Epithelial cell of proximal tubule (primary cell): ENCODE measurements around the gene HHATL. TPM values are rescaled to one million over a fixed set of nuclear protein-coding genes. Genes with fewer than 3 reads are reported as not detected.

Experiments used
- DNase-seq: peaks from one replicate; pipeline ENCODE4 v3.0.0-alpha.2; 2011; ENCODE audit warnings: low read depth
- H3K4me3 ChIP-seq: 2 replicates; pipeline ENCODE4 v1.5.1; 2011; ENCODE audit warnings: low read depth, mild to moderate bottlenecking, low read length
- total RNA-seq: library from RNA; depleted of rRNA; stranded (reverse); fragments of >200 nt; gene quantifications from 2 replicates; pipeline ENCODE4 v1.2.3, GENCODE V29; 2015
- TF ChIP-seq, protein P1 (sequence below): conservative IDR thresholded peaks from 2 replicates; pipeline ENCODE4 v1.5.1; 2012; ENCODE audit warnings: low read depth, mild to moderate bottlenecking, low read length

The HHATL gene
- total RNA-seq, 1 donor from 2014 or later: not detected

DNA sequence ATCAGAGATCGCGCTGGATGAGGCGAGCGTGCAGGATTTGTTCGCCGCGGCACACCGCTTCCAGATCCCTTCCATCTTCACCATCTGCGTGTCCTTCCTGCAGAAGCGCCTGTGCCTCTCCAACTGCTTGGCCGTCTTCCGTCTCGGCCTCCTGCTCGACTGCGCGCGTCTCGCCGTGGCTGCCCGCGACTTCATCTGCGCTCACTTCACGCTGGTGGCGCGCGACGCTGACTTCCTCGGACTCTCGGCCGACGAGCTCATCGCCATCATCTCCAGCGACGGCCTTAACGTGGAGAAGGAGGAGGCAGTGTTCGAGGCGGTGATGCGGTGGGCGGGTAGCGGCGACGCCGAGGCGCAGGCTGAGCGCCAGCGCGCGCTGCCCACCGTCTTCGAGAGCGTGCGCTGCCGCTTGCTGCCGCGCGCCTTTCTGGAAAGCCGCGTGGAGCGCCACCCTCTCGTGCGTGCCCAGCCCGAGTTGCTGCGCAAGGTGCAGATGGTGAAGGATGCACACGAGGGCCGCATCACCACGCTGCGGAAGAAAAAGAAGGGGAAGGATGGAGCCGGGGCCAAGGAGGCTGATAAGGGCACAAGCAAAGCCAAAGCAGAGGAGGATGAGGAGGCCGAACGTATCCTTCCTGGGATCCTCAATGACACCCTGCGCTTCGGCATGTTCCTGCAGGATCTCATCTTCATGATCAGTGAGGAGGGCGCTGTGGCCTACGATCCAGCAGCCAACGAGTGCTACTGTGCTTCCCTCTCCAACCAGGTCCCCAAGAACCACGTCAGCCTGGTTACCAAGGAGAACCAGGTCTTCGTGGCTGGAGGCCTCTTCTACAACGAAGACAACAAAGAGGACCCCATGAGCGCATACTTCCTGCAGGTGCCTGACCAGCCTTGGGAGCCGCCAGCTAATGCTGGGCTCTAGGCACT lies 16.4 kb downstream of the HHATL start:
- TF ChIP-seq, protein P1, sequence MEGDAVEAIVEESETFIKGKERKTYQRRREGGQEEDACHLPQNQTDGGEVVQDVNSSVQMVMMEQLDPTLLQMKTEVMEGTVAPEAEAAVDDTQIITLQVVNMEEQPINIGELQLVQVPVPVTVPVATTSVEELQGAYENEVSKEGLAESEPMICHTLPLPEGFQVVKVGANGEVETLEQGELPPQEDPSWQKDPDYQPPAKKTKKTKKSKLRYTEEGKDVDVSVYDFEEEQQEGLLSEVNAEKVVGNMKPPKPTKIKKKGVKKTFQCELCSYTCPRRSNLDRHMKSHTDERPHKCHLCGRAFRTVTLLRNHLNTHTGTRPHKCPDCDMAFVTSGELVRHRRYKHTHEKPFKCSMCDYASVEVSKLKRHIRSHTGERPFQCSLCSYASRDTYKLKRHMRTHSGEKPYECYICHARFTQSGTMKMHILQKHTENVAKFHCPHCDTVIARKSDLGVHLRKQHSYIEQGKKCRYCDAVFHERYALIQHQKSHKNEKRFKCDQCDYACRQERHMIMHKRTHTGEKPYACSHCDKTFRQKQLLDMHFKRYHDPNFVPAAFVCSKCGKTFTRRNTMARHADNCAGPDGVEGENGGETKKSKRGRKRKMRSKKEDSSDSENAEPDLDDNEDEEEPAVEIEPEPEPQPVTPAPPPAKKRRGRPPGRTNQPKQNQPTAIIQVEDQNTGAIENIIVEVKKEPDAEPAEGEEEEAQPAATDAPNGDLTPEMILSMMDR: no peak
- H3K4me3 ChIP-seq: no peak overlapping the region
- DNase-seq: no peak

DNA sequence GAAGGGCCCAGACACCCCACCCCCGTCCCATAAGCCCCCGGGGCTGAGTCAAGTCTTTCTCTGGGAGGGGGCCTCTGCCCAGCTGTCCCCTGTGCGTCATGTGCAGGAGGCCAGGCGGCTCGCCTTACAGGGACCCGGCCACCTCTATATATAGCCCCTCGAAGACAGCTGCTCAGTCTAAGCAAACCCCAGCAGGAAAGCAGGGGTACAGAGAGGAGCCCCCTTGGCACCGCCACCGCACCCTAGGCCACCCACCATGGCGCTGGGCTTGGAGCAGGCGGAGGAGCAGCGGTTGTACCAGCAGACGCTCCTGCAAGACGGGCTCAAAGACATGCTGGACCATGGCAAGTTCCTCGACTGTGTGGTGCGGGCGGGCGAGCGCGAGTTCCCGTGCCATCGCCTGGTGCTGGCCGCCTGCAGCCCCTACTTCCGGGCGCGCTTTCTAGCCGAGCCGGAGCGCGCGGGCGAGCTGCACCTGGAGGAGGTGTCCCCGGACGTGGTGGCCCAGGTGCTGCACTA lies 17.2 kb downstream of the HHATL start, which contains the start of gene KLHL40:
TSS of gene KLHL40 (plus strand) at position 175 of the 519 bp plus-strand sequence. CDS start at position 257, 82 bp downstream.
- H3K4me3 ChIP-seq: no peak within 1 kb of the TSS
- DNase-seq: no peak

DNA sequence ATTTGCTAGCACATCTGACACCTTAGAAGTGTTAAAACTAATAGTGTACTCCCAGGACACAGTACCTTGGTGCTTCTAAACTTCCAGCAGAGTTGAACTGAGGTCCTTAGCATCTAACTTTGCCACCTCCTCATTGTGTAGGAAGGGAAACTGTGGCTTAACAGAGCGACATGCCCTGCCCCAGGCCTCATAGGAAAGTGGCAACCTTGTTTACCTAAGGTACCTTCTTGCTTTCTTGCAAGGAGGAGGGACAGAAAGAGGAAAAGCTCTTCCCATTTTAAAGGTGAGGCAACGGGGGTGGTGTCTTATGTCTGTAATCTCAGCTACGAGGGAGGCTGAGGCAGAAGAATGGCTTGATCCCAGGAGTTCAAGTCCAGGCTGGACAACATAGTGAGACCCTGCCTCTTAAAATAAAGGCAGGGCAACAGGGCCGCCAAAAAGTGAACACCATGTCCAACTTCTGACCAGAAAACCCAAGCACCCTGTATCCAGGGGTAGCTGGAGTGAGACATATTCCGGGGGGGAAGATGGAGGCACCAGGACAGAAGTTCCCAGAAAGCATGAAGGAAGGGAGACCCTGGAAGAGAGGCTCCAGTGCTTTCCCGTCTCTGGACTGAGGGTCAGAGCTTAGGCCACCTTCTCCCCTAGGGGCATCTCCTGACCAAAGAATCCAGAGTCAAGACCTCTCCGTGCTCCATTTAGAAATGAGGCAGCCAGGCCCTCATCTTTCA lies 17.8 kb downstream of the HHATL start:
- DNase-seq: no peak
- TF ChIP-seq, protein P1: no peak
- H3K4me3 ChIP-seq: no peak overlapping the region

More for the DNA sequence above, 17.2 kb downstream of the HHATL start, which contains the start of gene KLHL40:
- TF ChIP-seq, protein P1: no peak

DNA sequence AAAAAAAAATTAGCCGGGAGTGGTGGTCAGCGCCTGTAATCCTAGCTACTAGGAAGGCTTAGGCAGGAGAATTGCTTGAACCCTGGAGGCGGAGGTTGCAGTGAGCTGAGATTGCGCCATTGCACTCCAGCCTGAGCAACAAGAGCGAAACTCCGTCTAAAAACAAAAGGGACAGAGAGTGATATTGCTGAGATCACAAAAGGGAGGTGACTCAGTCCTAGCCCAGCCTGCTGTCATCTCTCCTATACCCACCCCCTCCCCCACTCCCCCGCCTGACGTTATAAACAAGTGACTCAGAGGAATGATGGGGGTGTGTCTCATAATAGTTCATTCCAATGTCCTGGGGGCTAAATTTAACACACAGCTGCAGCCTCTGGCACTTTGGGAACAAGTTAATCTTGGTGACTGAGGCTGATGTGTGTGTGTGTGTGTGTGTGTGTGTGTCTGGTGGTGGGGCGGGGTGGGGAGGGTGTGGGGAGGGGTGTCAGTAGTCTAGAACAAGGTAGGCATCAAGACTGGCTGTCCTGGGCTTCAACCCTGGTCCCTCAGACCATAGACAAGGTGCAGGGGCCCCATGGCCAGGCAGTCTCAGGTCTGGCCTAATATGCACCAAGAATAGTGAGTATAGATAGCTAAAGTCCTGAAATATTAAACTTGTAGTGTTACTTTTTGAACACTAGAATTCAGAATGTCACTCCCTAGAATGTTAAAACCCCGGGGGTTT lies 18.6 kb downstream of the HHATL start:
- no peak overlapping the region for H3K4me3 ChIP-seq
- TF ChIP-seq, protein P1: no peak

DNA sequence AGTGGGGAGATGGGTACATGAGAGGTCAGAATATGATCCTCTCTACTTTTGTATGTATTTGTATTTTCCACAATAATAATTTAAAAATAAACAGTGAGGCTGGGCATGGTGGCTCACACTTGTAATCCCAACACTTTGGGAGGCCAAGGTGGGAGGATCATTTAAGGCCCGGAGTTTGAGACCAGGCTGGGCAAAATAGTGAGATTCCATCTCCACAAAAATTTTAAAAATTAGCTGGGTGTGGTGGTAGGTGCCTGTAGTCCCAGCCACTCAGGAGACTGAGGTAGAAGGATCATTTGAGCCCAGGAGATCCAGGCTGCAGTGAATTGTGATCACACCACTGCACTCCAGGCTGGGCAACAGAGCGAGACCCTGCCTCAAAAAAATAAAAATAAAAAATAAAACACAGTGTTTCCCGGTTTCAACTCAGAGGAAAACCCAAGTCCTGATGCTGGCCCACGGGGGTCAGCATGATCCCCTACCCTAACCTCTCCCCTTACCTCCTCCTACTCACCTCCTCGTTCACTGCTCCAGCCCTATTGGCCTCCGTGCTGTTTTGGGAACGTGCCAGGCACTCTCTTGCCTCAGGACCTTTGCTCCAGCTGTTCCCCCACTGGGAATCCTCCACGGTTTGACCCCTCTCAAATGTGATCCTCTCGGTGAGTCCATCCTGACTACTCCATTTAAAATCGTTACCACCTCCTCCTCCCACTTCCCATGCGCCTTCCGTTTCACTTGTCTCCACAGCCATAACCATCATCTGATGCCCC lies 20.1 kb downstream of the HHATL start:
- TF ChIP-seq, protein P1: no peak
- DNase-seq: no peak
- H3K4me3 ChIP-seq: no peak overlapping the region

More for the DNA sequence above, 18.6 kb downstream of the HHATL start:
- peak; percentile 67 for DNase-seq

DNA sequence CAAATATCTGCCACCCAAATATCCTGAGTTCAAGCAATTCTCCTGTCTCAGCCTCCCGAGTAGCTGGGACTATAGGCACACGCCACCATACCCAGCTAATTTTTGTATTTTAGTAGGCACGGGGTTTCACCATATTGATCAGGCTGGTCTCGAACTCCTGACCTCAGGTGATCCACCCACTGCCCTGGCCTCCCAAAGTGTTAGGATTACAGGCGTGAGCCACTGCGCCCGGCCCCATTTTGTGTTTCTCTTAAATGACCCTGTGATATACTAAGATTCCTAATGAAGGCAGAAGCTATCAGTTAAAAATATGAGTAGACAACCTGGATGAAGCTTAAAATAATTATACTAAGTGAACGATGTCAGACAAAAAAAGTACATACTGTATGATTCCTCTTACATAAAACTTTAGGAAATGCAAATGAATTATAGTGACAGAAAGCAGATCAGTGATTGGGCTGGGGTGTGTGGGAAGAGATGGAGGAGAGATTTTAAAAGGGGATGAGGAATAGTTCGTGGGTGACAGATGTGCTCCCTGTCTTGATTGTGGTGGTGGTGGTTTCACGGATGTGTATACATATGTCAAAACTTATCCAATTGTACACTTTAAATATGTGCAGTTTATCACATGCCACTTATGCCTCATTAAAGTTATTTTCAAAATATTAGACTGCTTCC lies 21.1 kb downstream of the HHATL start:
- DNase-seq: no peak
- TF ChIP-seq, protein P1: no peak
- no peak overlapping the region for H3K4me3 ChIP-seq
